HepG2 (cell line): Measurements from ENCODE around the gene OR6A2. TPM values are rescaled to one million over a fixed set of nuclear protein-coding genes. Genes with fewer than 3 reads are reported as not detected.

Experiments
- polyA plus RNA-seq, 8 experiments: library from polyadenylated mRNA; depleted of rRNA in 3 of 8; stranded (reverse) in 7 of 8; unstranded in 1 of 8; fragments of >200 nt; fragmentation: Illumina TruSeq in 4 of 8; extraction: Trizol in 4 of 8; gene quantifications; 2 replicates each; pipeline versions ENCODE4 v1.2.1 to v1.2.3, GENCODE V29; 2011 to 2016; ENCODE audit warnings: low read depth in 4 of 8, missing spikeins in 1 of 8, mixed read lengths in 1 of 8; ENCODE audit not compliant: insufficient read depth in 1 of 8
- total RNA-seq, 5 experiments: library from RNA; depleted of rRNA; stranded (reverse); fragments of >200 nt; fragmentation: Illumina TruSeq; extraction: Trizol; gene quantifications; 2 replicates each; pipeline ENCODE4 v1.2.3, GENCODE V29; 2016; ENCODE audit warnings: low read depth in 1 of 5

Gene OR6A2
- total and polyA plus RNA-seq, 2 of the 13 experiments (the other 11 are each of a cell fraction or from before 2014, with no cell fraction given) = not detected

Other genes starting within 250 kb of the OR6A2 start
- 21.6 and 29.1 TPM in 2 replicates for gene RRP8, start 196.1 kb downstream of the OR6A2 start, total RNA-seq (2016; rRNA removed; fragmentation: Illumina TruSeq; extraction: Trizol)
- gene RRP8, start 196.1 kb downstream of the OR6A2 start, polyA plus RNA-seq (2011; rRNA removed) = 7.2 and 7.7 TPM in 2 replicates
- 70.3 and 78.1 TPM in 2 replicates for gene ILK, start 195.9 kb downstream of the OR6A2 start, total RNA-seq (2016; rRNA removed; fragmentation: Illumina TruSeq; extraction: Trizol)
- gene ILK, start 195.9 kb downstream of the OR6A2 start, polyA plus RNA-seq (2011; rRNA removed) = 108 and 118 TPM in 2 replicates
- 51.0 and 71.3 TPM in 2 replicates for gene TAF10, start 187.5 kb downstream of the OR6A2 start, total RNA-seq (2016; rRNA removed; fragmentation: Illumina TruSeq; extraction: Trizol)
- 134 and 142 TPM in 2 replicates for gene TAF10, start 187.5 kb downstream of the OR6A2 start, polyA plus RNA-seq (2011; rRNA removed)
- gene TPP1, start 180.3 kb downstream of the OR6A2 start, total RNA-seq (2016; rRNA removed; fragmentation: Illumina TruSeq; extraction: Trizol) = 13.9 and 14.4 TPM in 2 replicates
- gene TPP1, start 180.3 kb downstream of the OR6A2 start, polyA plus RNA-seq (2011; rRNA removed) = 74.6 and 75.4 TPM in 2 replicates
- gene DCHS1, start 143.9 kb downstream of the OR6A2 start, total RNA-seq (2016; rRNA removed; fragmentation: Illumina TruSeq; extraction: Trizol) = under 0.01 TPM in 1 of 2 replicates, not detected in the other
- gene DCHS1, start 143.9 kb downstream of the OR6A2 start, polyA plus RNA-seq (2011; rRNA removed) = 0.01 and 0.03 TPM in 2 replicates
- 90.0 and 97.9 TPM in 2 replicates for gene MRPL17, start 116.3 kb downstream of the OR6A2 start, total RNA-seq (2016; rRNA removed; fragmentation: Illumina TruSeq; extraction: Trizol)
- 53.7 and 59.4 TPM in 2 replicates for gene MRPL17, start 116.3 kb downstream of the OR6A2 start, polyA plus RNA-seq (2011; rRNA removed)
- not detected in 2 replicates for gene OR2AG2, start 27.7 kb downstream of the OR6A2 start, total RNA-seq (2016; rRNA removed; fragmentation: Illumina TruSeq; extraction: Trizol)
- not detected in 2 replicates for gene OR2AG2, start 27.7 kb downstream of the OR6A2 start, polyA plus RNA-seq (2011; rRNA removed)
- gene OR2AG1, start 16.7 kb downstream of the OR6A2 start, total RNA-seq (2016; rRNA removed; fragmentation: Illumina TruSeq; extraction: Trizol) = not detected in 2 replicates
- not detected in 2 replicates for gene OR2AG1, start 16.7 kb downstream of the OR6A2 start, polyA plus RNA-seq (2011; rRNA removed)
- not detected in 2 replicates for gene OR10A5, start 46.0 kb upstream of the OR6A2 start, total RNA-seq (2016; rRNA removed; fragmentation: Illumina TruSeq; extraction: Trizol)
- gene OR10A5, start 46.0 kb upstream of the OR6A2 start, polyA plus RNA-seq (2011; rRNA removed) = not detected in 2 replicates
- not detected in 2 replicates for gene OR10A2, start 63.4 kb upstream of the OR6A2 start, total RNA-seq (2016; rRNA removed; fragmentation: Illumina TruSeq; extraction: Trizol)
- gene OR10A2, start 63.4 kb upstream of the OR6A2 start, polyA plus RNA-seq (2011; rRNA removed) = not detected in 2 replicates
- not detected in 2 replicates for gene OR10A4, start 76.9 kb upstream of the OR6A2 start, total RNA-seq (2016; rRNA removed; fragmentation: Illumina TruSeq; extraction: Trizol)
- gene OR10A4, start 76.9 kb upstream of the OR6A2 start, polyA plus RNA-seq (2011; rRNA removed) = not detected in 2 replicates
- not detected in 2 replicates for gene OR2D2, start 92.8 kb upstream of the OR6A2 start, total RNA-seq (2016; rRNA removed; fragmentation: Illumina TruSeq; extraction: Trizol)
- not detected in 2 replicates for gene OR2D2, start 92.8 kb upstream of the OR6A2 start, polyA plus RNA-seq (2011; rRNA removed)
- gene OR2D3, start 121.3 kb upstream of the OR6A2 start, total RNA-seq (2016; rRNA removed; fragmentation: Illumina TruSeq; extraction: Trizol) = not detected in 2 replicates
- gene OR2D3, start 121.3 kb upstream of the OR6A2 start, polyA plus RNA-seq (2011; rRNA removed) = not detected in 2 replicates
- gene ZNF215, start 126.7 kb upstream of the OR6A2 start, total RNA-seq (2016; rRNA removed; fragmentation: Illumina TruSeq; extraction: Trizol) = not detected in 2 replicates
- not detected in 2 replicates for gene ZNF215, start 126.7 kb upstream of the OR6A2 start, polyA plus RNA-seq (2011; rRNA removed)
- gene ZNF214, start 220.7 kb upstream of the OR6A2 start, total RNA-seq (2016; rRNA removed; fragmentation: Illumina TruSeq; extraction: Trizol) = 1.9 and 2.6 TPM in 2 replicates
- 0.28 and 0.42 TPM in 2 replicates for gene ZNF214, start 220.7 kb upstream of the OR6A2 start, polyA plus RNA-seq (2011; rRNA removed)
- gene NLRP14, start 220.8 kb upstream of the OR6A2 start, total RNA-seq (2016; rRNA removed; fragmentation: Illumina TruSeq; extraction: Trizol) = not detected in 2 replicates
- gene NLRP14, start 220.8 kb upstream of the OR6A2 start, polyA plus RNA-seq (2011; rRNA removed) = not detected in 2 replicates